Measurements from ENCODE around the gene CCDC86.

The CCDC86 gene

DNA sequence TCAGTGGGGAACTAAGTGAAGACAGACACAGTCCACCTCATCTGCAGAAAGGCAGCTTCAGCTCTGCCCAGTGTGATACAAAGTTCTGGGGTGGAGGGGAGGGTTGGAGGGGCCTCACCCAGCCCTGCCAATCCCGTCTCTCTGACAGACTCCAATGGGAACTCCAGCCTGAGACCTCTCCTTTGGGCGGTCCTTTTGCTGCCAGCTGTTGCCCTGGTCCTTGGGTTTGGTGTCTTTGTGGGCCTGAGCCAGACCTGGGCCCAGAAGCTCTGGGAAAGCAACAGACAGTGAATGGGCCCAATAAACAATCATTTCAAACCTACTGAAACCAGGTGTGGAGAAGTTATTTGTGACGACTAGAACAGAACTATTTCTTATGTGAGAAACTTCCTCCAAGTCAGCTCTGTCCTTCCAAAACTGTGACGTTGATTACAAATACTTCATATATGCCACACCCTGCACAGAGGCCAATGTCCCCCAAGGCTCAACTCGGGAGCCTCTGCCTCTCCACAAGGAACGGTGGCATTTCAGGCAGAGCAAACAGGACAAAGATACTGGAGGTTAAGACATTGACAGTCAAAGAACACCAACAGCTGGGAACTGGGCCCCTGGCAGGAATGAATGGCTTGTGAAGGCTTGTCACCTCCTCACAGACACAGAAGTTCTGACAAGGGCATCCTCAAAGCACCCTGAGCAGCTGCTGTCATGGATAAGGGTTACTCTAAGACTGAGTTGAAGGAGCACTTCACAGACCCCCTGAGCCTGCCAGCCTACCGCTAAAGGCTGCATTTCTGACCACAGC lies 33.7 kb downstream of the CCDC86 start:
- H3K27ac ChIP-seq (ENCODE audit: insufficient read depth in 1 of 2, low read depth in 1 of 2, low read length in 2 of 2, poor library complexity in 1 of 2, severe bottlenecking in 2 of 2), result no peak overlapping the region
- DNase-seq, result no peak
- peaks cover 1 to 16% (median 14%) of the 10 kb centered on the region in 4 experiments for H3K4me1 ChIP-seq (ENCODE audit: control extremely low read depth in 1 of 4, control insufficient read depth in 4 of 4, insufficient read depth in 4 of 4, low read length in 3 of 4)
- ChIA-PET POLR2A (interaction anchor here (1.2 kb wide), 1 partner anchor 9 kb away, joined by 3 read pairs; no protein-coding TSS in a partner anchor), CTCF (interaction anchor here (0.7 to 15.9 kb wide), 6 partner anchors 8 to 74 kb away, joined by 3 to 128 read pairs (median 4); partner anchors contain the start of gene ZP1)
- no peaks in the 10 kb centered on the region for H3K9me3 ChIP-seq (ENCODE audit: control extremely low read depth in 1 of 5, control insufficient read depth in 4 of 5, insufficient read depth in 2 of 5, low read depth in 1 of 5, low read length in 4 of 5)
- WGBS (ENCODE audit: insufficient coverage), result 100% methylated on average over 2 of the region's 7 CpGs
- H3K36me3 ChIP-seq (ENCODE audit: control insufficient read depth in 4 of 4, insufficient read depth in 4 of 4, low read length in 3 of 4), result peaks cover 0 to 12% (median 4%) of the 10 kb centered on the region in 4 experiments
- no peak overlapping the region for H3K4me3 ChIP-seq (ENCODE audit: control insufficient read depth in 1 of 7, extremely low read depth in 1 of 7, insufficient read depth in 4 of 7, low read depth in 2 of 7, low read length in 6 of 7)
- no peaks in the 10 kb centered on the region for H3K27me3 ChIP-seq (replicated peaks in 2 of 5; ENCODE audit: control insufficient read depth in 4 of 5, insufficient read depth in 5 of 5, low read length in 4 of 5)

DNA sequence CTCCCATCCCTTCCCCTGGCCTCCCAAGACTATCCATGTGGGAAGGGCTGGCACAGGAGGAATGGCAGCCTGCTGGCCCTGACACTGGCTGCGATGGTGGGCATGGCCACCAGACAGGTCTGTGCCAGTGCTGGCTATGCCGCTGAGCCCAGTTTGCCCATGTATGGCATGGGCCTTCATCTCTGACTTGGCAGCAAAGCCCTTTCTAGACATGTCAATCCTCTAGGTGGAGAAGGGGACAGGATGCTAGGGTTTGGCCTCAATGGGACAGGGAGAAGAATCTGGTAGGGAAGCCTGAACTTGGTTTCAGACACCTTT lies 34.2 kb downstream of the CCDC86 start:
- Histone ChIP-seq H3K4me1 (ENCODE audit: control extremely low read depth in 1 of 4, control insufficient read depth in 4 of 4, insufficient read depth in 4 of 4, low read length in 3 of 4) (peaks cover 0 to 12% (median 9%) of the 10 kb centered on the region in 4 experiments), H3K36me3 (ENCODE audit: control insufficient read depth in 4 of 4, insufficient read depth in 4 of 4, low read length in 3 of 4) (peaks cover 0 to 16% (median 5%) of the 10 kb centered on the region in 4 experiments), H3K27ac (ENCODE audit: insufficient read depth in 1 of 2, low read depth in 1 of 2, low read length in 2 of 2, poor library complexity in 1 of 2, severe bottlenecking in 2 of 2) (no peak overlapping the region), H3K27me3 (replicated peaks in 2 of 5; ENCODE audit: control insufficient read depth in 4 of 5, insufficient read depth in 5 of 5, low read length in 4 of 5) (no peaks in the 10 kb centered on the region), H3K9me3 (ENCODE audit: control extremely low read depth in 1 of 5, control insufficient read depth in 4 of 5, insufficient read depth in 2 of 5, low read depth in 1 of 5, low read length in 4 of 5) (no peaks in the 10 kb centered on the region), H3K4me3 (ENCODE audit: control insufficient read depth in 1 of 7, extremely low read depth in 1 of 7, insufficient read depth in 4 of 7, low read depth in 2 of 7, low read length in 6 of 7) (no peak overlapping the region)
- ChIA-PET CTCF (interaction anchor here (1.4 to 15.9 kb wide), 4 partner anchors 9 to 41 kb away, joined by 3 to 128 read pairs (median 8); partner anchors contain the start of gene ZP1), POLR2A (interaction anchor here (1.2 kb wide), 1 partner anchor 10 kb away, joined by 3 read pairs; no protein-coding TSS in a partner anchor)
- 100% methylated on average over 2 of the region's 2 CpGs for WGBS (ENCODE audit: insufficient coverage)
- no peak for DNase-seq

DNA sequence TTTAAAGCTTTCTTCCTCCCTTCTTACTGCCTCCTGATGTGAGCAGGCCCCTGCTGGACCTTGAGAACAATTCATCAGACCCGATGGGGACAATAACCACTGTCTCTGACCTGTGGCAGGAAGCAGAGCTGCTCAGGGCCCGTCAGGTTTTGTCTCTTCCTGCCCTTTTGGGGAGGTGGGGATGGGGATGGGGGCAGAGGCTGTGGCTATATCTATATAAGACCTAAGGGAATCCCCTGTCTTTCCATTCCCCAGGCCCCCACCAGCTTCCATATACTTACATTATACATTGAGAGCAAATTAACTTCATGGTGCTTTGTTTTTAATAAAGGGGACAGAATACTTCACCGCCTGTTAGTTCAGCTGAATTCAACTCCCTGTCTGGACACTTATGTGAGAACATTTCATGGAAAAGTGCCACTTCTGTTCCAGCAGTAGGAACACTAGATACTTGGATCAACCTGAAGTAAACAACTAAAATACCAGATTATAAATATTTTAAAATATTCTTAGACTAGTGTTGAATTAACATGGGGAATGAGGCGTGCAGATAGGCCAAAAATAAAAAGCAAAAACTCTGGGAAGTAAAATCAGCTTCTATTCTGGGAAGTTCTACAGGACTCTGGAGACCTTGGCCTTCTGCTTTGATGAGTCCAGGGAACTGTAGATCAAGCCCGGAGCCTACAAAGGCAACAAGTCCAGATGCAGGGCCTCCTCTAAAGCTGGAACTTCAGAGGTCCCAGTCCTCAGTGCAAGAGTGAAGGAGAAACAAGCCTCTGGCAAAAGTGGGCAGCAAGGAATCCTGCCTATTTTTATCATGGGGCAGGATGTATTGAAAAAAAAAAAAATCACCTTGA lies 36.6 kb downstream of the CCDC86 start:
- no peaks in the 10 kb centered on the region for H3K9me3 ChIP-seq (ENCODE audit: control extremely low read depth in 1 of 5, control insufficient read depth in 4 of 5, insufficient read depth in 2 of 5, low read depth in 1 of 5, low read length in 4 of 5)
- H3K27me3 ChIP-seq (replicated peaks in 2 of 5; ENCODE audit: control insufficient read depth in 4 of 5, insufficient read depth in 5 of 5, low read length in 4 of 5), result no peaks in the 10 kb centered on the region
- no peak for DNase-seq
- no peak overlapping the region for H3K27ac ChIP-seq (ENCODE audit: insufficient read depth in 1 of 2, low read depth in 1 of 2, low read length in 2 of 2, poor library complexity in 1 of 2, severe bottlenecking in 2 of 2)
- ChIA-PET POLR2A (no interaction called here), CTCF (interaction anchor here (1.0 to 15.9 kb wide), 4 partner anchors 9 to 95 kb away, joined by 3 to 128 read pairs (median 8); no protein-coding TSS in a partner anchor)
- H3K36me3 ChIP-seq (ENCODE audit: control insufficient read depth in 4 of 4, insufficient read depth in 4 of 4, low read length in 3 of 4), result peaks cover 0 to 16% (median 5%) of the 10 kb centered on the region in 4 experiments
- WGBS (ENCODE audit: insufficient coverage), result 78% methylated on average over 3 of the region's 5 CpGs
- no peaks in the 10 kb centered on the region for H3K4me1 ChIP-seq (ENCODE audit: control extremely low read depth in 1 of 4, control insufficient read depth in 4 of 4, insufficient read depth in 4 of 4, low read length in 3 of 4)
- H3K4me3 ChIP-seq (ENCODE audit: control insufficient read depth in 1 of 7, extremely low read depth in 1 of 7, insufficient read depth in 4 of 7, low read depth in 2 of 7, low read length in 6 of 7), result no peak overlapping the region

DNA sequence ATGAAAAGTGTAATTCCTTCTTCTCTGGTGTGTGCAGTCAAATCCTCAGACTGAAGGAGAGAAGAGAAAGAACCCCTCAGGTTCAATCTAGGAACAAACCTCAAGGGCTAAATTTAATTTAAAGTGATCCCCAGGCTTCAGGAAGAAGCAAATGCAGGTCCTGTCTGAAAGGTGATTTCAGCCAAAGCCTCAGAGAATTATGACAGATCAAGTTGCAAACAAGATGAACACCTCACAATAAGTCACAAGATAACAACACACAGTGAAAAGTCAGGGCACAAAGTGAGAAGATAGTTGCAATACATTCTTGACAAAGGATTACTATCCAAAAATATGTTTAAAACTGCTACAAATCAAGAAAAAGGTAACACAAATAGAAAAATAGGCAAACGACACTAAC lies 37.2 kb downstream of the CCDC86 start:
- Histone ChIP-seq H3K27me3 (replicated peaks in 2 of 5; ENCODE audit: control insufficient read depth in 4 of 5, insufficient read depth in 5 of 5, low read length in 4 of 5) (no peaks in the 10 kb centered on the region), H3K27ac (ENCODE audit: insufficient read depth in 1 of 2, low read depth in 1 of 2, low read length in 2 of 2, poor library complexity in 1 of 2, severe bottlenecking in 2 of 2) (no peak overlapping the region), H3K9me3 (ENCODE audit: control extremely low read depth in 1 of 5, control insufficient read depth in 4 of 5, insufficient read depth in 2 of 5, low read depth in 1 of 5, low read length in 4 of 5) (no peaks in the 10 kb centered on the region), H3K36me3 (ENCODE audit: control insufficient read depth in 4 of 4, insufficient read depth in 4 of 4, low read length in 3 of 4) (peaks cover 0 to 16% (median 5%) of the 10 kb centered on the region in 4 experiments), H3K4me3 (ENCODE audit: control insufficient read depth in 1 of 7, extremely low read depth in 1 of 7, insufficient read depth in 4 of 7, low read depth in 2 of 7, low read length in 6 of 7) (no peak overlapping the region), H3K4me1 (ENCODE audit: control extremely low read depth in 1 of 4, control insufficient read depth in 4 of 4, insufficient read depth in 4 of 4, low read length in 3 of 4) (no peaks in the 10 kb centered on the region)
- ChIA-PET POLR2A (no interaction called here), CTCF (interaction anchor here (1.0 to 15.9 kb wide), 3 partner anchors 21 to 95 kb away, joined by 3 to 128 read pairs (median 5); no protein-coding TSS in a partner anchor)
- DNase-seq, result no peak
- WGBS (ENCODE audit: insufficient coverage), result no CpG with 5 or more reads among the region's 1 CpG

DNA sequence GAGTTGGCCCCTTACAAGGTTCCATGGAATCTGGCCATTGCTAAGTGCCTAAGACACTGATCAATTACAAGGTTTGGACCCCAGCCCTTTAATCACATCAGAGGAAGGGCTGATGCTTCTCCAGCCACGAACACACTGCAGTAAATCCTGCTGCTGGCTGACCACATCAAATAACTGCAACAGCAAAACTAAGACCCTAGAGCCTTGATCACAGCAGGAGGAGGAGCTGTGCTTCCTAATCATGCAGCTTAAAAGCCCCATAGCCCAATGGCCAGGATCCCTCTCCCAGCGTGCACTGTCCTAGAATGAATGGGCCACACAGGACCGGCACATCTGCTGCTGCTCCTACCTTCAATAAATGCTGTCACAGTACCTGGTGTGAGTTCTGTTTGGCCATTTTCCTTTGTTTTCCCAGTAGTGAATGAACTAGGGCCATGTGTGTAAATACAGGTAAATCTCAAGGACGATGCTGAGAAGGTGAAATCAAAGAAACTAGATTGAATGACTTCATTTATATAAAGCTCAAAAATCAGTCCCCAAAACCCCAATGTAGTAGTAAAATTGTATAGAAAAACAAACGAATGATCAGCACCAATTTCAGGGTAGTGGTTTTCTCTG lies 38.2 kb downstream of the CCDC86 start:
- H3K4me3 ChIP-seq (ENCODE audit: control insufficient read depth in 1 of 7, extremely low read depth in 1 of 7, insufficient read depth in 4 of 7, low read depth in 2 of 7, low read length in 6 of 7), result no peak overlapping the region
- peaks cover 0 to 12% (median 3%) of the 10 kb centered on the region in 4 experiments for H3K36me3 ChIP-seq (ENCODE audit: control insufficient read depth in 4 of 4, insufficient read depth in 4 of 4, low read length in 3 of 4)
- CTCF ChIA-PET, result interaction anchor here (14.2 kb wide), 1 partner anchor 51 kb away, joined by 422 read pairs; no protein-coding TSS in a partner anchor
- H3K4me1 ChIP-seq (ENCODE audit: control extremely low read depth in 1 of 4, control insufficient read depth in 4 of 4, insufficient read depth in 4 of 4, low read length in 3 of 4), result no peaks in the 10 kb centered on the region
- DNase-seq, result no peak
- H3K27ac ChIP-seq (ENCODE audit: insufficient read depth in 1 of 2, low read depth in 1 of 2, low read length in 2 of 2, poor library complexity in 1 of 2, severe bottlenecking in 2 of 2), result no peak overlapping the region
- H3K9me3 ChIP-seq (ENCODE audit: control extremely low read depth in 1 of 5, control insufficient read depth in 4 of 5, insufficient read depth in 2 of 5, low read depth in 1 of 5, low read length in 4 of 5), result no peaks in the 10 kb centered on the region
- 87% methylated on average over 3 of the region's 5 CpGs for WGBS (ENCODE audit: insufficient coverage)
- no peaks in the 10 kb centered on the region for H3K27me3 ChIP-seq (replicated peaks in 2 of 5; ENCODE audit: control insufficient read depth in 4 of 5, insufficient read depth in 5 of 5, low read length in 4 of 5)
- POLR2A ChIA-PET, result no interaction called here

DNA sequence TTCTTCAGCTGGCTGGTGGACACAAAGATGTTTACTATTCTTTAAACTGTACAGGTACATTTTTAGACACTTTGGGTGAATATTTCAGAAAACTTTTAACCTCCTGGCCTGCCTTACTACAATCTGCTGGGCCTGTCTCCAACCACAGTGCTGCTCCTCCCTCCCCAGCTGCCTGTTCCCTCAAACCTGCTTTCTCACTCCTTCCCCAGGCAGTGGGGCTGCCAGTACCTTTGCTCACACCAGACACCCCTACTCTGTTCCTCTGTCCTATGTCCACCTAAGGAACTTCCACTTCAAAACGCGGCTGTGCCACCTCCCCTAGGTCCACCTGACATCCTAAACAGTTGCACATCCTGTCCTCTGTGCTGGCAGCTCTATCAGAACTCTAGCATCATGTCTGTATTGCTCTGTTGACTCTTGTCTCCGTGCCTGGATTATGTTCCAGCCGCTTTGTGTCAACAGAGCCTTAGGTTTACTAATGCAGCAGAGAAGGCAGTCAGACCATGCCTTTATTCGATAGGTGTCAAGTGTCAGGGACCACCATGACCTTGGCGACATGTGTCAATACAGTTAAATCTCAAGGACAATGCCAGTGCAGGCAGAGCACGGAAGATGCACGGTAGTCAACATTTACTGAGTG lies 38.9 kb downstream of the CCDC86 start:
- no peaks in the 10 kb centered on the region for H3K4me1 ChIP-seq (ENCODE audit: control extremely low read depth in 1 of 4, control insufficient read depth in 4 of 4, insufficient read depth in 4 of 4, low read length in 3 of 4)
- H3K4me3 ChIP-seq (ENCODE audit: control insufficient read depth in 1 of 7, extremely low read depth in 1 of 7, insufficient read depth in 4 of 7, low read depth in 2 of 7, low read length in 6 of 7), result no peak overlapping the region
- no peaks in the 10 kb centered on the region for H3K27me3 ChIP-seq (replicated peaks in 2 of 5; ENCODE audit: control insufficient read depth in 4 of 5, insufficient read depth in 5 of 5, low read length in 4 of 5)
- peaks cover 0 to 8% (median 3%) of the 10 kb centered on the region in 4 experiments for H3K36me3 ChIP-seq (ENCODE audit: control insufficient read depth in 4 of 4, insufficient read depth in 4 of 4, low read length in 3 of 4)
- WGBS (ENCODE audit: insufficient coverage), result 96% methylated on average over 8 of the region's 8 CpGs
- ChIA-PET POLR2A (no interaction called here), CTCF (interaction anchor here (14.2 kb wide), 1 partner anchor 52 kb away, joined by 422 read pairs; no protein-coding TSS in a partner anchor)
- H3K9me3 ChIP-seq (ENCODE audit: control extremely low read depth in 1 of 5, control insufficient read depth in 4 of 5, insufficient read depth in 2 of 5, low read depth in 1 of 5, low read length in 4 of 5), result no peaks in the 10 kb centered on the region
- no peak for DNase-seq
- no peak overlapping the region for H3K27ac ChIP-seq (ENCODE audit: insufficient read depth in 1 of 2, low read depth in 1 of 2, low read length in 2 of 2, poor library complexity in 1 of 2, severe bottlenecking in 2 of 2)
